Kidney capillary endothelial cell (primary cell): ENCODE measurements around the gene PANK3.
"Not testable (repeated sequence)": the region's sequence is repeated elsewhere in the genome, so short reads cannot be mapped to it uniquely, and the experiment has no call there.

Experiments
- DNase-seq: peaks from one replicate; pipeline ENCODE4 v3.0.0-alpha.2; 2018; ENCODE audit warnings: low spot score

PANK3 gene

DNA sequence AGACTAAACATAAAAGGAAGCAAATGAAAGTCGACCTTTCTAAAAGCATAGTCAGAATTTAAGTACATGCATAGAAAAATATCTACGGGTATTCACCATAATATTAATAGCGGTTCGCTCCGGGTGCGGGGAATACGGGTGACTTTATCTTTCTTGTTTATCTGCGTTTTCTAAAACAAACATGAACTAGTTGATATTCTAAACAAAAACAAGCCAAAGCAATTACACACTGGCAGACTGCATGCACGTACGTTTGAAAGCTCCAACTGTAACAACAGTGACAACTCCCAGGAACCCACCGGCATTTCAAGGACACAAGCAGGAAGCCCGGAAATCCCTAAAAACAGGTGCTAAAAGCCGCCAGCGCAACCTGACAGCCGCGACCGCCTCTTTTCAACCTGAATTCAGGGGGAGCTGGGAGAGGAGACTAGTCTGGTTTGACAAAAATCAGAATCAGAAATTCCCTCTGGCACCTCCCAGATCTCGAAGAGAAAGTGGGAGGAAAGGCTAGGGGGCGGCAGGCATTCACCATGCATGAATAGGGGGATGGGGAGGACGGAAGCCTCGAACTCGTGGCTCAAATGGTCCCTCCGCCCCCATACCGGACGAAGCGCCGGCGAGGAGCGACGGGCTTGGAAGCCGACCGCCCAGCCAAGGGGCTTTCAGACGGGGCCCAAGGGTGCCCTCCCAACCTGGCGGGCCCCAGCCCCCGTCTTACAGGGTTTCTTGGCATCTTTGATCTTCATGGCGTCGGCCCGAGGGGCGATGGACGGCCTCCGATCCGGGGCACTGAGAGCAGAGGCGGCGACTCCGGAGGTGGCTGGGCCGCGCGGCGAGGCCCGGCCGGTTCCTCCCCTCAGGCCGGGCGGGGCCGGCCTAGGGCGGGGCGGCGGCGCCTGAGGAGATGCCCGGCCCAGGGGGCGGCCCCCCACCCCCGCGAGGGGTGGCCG, at the start of gene PANK3:
TSS of gene PANK3 (minus strand) at position 831 of the 950 bp plus-strand sequence. CDS start at position 746, 85 bp downstream.
- peak; percentile 25 for DNase-seq

DNA sequence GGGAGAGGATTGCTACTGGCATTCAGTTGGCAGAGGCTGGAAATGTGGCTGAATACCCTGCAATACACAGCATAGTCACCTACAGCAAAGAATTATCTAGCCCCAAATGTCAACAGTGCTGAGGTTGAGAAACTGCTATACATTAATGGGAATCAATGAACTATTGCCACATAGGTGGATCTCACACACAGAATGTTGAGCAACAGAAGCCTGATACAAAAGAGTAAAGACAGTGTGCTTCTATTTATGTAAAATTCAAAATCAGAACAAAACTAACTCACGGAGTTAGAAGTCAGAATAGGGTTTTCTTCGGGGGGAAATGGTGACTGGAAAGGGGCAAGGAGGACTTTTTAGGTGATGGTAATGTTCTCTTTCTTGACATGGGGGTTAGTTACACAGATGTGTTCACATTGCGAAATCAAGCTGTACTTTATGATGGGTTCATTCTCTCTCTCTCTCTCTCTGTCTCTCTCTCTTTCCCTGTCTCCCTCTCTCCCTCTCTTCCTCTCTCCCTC, 45.7 kb upstream of the PANK3 start:
- DNase-seq = no peak

DNA sequence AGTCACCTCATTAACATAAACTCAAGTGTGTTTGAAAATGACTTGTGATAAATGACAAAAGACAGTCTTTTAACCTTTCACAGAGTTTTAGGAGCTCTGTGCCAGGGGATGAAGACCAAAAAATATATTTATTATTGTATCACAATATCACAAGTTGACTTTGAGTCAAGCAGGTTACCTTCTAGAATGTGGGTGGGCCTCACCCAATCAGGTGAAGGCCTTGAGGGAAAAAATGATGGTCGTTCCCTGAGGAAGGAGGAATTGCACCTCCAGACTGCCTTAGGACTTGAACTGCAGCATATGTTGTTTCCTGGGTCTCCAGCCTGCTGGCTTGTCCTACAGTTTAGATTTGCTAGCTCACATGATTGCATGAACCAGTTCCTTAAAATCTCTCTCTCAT, 41.6 kb upstream of the PANK3 start:
- DNase-seq = no peak

GRCh38 chr5:168614661-168615060, 35.5 kb upstream of the PANK3 start:
- DNase-seq = no peak

- DNase-seq = no peak
These were observed 34.8 kb upstream of the PANK3 start for GRCh38 chr5:168613996-168614395.

DNA sequence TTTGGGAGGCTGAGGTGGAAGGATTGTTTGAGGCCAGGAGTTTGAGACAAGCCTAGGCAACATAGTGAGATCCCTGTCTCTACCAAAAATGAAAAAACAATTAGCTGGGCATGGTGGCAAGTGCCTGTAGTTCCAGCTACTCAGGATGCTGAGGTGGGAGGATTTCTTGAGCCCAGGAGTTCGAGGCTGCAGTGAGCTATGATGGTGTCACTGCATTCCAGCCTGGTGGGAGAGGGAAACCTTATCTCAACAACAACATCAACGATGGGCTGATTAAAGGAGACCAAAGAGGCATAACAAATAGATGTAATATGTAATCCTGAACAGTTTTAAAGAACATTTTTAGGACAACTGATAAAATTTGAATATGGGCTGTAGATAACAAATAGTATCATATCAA, 34.2 kb upstream of the PANK3 start:
- DNase-seq = no peak

GRCh38 chr5:168612996-168613395, 33.8 kb upstream of the PANK3 start:
- no peak for DNase-seq

GRCh38 chr5:168612123-168612522, 33.0 kb upstream of the PANK3 start:
- DNase-seq = no peak

DNA sequence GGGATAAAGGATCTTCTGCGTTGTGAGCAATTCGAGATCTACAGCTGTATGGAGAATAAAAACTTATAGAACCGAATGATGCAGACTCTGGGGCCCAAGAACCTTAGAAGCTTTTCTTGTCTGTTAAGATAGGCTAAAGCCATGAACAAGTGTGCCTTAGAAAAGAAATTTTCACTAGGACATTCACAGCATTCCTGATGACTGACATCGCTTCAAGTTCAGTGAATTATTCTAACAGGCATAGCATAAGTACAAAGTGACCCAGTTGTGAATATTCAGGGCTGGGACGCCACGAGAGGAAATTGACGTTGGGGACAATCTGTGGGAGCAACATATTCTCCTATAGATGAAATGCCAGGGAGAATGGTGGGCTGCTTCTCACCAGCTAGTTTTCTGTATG, 32.0 kb upstream of the PANK3 start:
- no peak for DNase-seq

- no peak for DNase-seq
These were observed 30.8 kb upstream of the PANK3 start for GRCh38 chr5:168609806-168610482.

- no peak for DNase-seq
These were observed 29.7 kb upstream of the PANK3 start for GRCh38 chr5:168608821-168609220.

DNA sequence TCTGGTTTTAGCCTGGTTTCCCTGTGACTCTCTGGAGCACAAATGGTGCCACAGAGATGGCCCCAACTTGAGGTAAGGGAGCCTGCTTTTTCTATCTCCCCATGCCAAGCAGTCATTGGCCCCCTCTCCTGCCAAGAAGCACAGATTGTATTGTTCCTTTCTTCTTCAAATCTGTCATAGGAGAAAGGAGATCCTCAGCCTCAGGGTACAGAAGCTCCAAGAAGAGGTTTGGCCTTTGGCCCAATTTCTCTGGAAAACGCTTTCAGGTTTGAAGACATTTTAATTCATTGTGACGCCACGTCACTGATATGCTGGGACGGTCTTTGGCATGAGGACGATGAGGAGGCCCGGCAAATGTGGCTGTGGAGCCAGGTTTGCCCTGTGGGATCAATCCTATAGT, 29.2 kb upstream of the PANK3 start:
- DNase-seq = no peak

- DNase-seq = no peak
These were observed 28.8 kb upstream of the PANK3 start for GRCh38 chr5:168607946-168608345.

- no peak for DNase-seq
These were observed 27.4 kb upstream of the PANK3 start for GRCh38 chr5:168606562-168606961.

- no peak for DNase-seq
These were observed 25.3 kb upstream of the PANK3 start for GRCh38 chr5:168604436-168604835.

DNA sequence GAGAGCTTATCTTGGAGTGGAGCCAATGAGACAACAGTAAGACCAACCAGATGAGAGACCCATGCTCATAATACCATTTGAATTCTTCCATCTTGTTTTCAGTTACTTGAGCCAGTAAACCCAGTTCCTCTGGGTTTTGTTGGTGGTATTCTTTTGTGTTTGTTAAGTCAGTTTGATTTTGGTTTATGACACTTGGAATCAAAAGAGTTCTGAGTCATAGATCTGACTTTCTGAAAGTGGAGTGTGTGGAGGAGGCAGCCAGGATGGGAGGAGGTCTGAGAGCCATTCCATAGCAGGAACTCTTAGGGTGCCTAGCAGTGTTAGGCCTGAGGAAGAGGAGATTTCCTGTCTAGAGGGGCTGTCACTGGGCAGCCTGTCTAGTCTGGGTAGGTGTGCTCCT, 24.6 kb upstream of the PANK3 start:
- no peak for DNase-seq

DNA sequence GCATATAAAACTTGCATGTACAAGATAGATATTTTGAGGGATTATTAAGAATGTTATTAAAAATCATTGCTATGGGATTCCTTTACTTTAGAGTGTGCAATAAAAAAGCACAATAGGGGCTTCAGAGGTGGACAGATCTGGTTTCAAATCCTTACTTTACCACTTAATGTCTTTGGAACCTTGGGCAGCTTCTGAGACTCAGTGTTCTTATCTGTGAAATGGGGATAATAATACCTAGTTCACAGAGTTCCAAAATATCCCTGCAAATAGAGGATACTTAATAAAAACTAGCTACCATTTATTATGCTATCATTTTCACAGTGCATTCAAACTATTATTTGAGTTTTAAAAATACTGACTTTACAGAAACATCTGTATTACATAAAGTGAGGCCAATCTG, 23.3 kb upstream of the PANK3 start:
- DNase-seq = no peak

DNA sequence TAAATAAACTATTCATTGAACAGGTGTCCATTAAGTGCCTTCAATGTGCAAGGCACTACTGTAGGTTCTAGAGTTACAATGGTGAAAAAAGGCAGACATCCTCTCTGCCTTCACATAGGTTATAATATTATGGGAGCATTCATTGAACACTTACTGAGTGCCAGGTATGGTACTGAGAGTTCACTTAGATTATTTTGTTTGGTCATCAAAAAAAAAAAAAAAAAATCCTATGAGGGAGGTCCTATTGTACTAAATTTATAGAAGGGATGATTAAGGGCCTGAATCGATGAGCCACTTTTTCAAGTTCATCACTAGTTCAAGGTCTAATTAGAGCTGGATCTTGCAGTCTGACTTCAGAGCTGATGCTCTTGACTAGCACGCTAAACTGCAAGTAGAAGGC, 22.8 kb upstream of the PANK3 start:
- DNase-seq = no peak

DNA sequence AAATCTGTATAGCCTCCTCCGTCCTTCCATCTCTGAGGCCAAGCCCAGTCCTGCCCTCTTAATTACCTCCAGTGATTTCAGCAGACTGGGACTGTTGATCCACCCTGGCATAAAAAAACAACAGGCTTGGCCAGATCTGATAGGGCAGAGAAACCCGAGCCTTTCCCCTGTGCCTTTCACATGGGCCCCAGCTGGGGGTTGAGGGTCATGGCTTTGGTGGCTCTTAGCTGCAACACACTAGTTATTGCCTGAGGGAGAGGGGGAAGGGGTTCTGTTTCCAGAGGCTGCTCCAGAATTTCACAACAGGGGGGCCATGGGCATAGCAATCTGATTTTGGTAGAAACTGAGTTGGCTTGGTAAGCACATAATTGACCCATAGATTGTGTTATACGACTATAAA, 21.2 kb upstream of the PANK3 start:
- DNase-seq = no peak

DNA sequence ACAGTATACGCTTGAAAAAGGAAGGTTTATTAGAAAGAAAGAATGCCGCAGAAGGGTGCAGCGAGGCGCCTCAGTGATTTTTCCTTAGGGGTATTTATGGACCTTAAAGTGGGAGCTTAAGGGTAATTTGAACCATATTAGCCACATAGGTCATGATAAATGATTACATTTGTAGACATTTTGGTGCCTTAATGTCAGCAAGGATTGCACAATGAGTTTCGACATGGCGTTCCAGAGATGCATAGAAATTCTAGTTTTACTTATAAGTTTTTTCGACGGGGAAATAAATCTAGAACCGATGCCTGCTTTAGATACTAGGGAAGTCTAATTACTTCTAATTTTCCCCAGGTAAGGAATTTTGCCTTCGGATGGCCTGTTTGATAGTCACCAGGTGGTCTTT, 20.7 kb upstream of the PANK3 start:
- DNase-seq = no peak

- no peak for DNase-seq
These were observed 19.5 kb upstream of the PANK3 start for GRCh38 chr5:168598639-168599038.

DNA sequence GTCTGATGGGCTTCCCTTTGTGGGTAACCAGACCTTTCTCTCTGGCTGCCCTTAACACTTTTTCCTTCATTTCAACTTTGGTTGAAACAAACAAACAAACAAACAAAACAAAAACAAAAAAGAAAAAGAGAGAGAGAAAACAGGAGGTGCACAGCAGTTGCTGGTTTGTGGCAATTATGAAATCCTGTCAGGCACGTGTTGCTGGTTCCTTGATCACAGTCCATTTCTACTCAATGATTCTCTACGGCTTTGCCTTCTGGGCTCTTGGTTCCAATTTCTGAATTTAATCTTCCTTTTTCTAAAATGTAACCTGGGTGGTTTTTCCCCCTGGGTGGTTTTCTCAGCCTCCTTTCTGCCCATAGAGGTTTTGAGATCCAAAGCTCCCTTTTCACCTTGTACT, 17.8 kb upstream of the PANK3 start:
- no peak for DNase-seq

GRCh38 chr5:168596122-168596521, 17.0 kb upstream of the PANK3 start:
- DNase-seq = not testable (repeated sequence)
